GM10266 (cell line): ENCODE results near the gene TNFAIP3.

Source experiments
- DNase-seq: peaks from one replicate; pipeline ENCODE4 v3.0.0; 2012; ENCODE audit errors: extremely low spot score
- TF ChIP-seq, protein P1 (sequence below): IDR thresholded peaks from 2 replicates; pipeline ENCODE4 v1.5.1; 2012; ENCODE audit warnings: mild to moderate bottlenecking, low read depth; ENCODE audit not compliant: control insufficient read depth, insufficient read depth; ENCODE audit errors: missing control alignments

TNFAIP3 gene

DNA sequence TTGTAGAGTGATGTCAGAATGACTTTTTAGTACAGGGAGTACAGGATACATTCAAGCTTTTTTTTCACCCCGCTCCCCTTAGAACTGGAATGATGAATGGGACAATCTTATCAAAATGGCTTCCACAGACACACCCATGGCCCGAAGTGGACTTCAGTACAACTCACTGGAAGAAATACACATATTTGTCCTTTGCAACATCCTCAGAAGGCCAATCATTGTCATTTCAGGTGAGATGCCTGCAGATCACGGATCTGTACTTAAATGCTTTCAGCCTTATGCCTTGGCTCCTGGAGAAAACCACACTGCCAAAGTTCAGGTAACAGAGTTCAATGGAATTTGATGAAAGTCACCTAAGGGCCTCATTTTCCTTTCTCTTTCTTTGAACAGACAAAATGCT, 8.5 kb downstream of the TNFAIP3 start:
- TF ChIP-seq, protein P1, sequence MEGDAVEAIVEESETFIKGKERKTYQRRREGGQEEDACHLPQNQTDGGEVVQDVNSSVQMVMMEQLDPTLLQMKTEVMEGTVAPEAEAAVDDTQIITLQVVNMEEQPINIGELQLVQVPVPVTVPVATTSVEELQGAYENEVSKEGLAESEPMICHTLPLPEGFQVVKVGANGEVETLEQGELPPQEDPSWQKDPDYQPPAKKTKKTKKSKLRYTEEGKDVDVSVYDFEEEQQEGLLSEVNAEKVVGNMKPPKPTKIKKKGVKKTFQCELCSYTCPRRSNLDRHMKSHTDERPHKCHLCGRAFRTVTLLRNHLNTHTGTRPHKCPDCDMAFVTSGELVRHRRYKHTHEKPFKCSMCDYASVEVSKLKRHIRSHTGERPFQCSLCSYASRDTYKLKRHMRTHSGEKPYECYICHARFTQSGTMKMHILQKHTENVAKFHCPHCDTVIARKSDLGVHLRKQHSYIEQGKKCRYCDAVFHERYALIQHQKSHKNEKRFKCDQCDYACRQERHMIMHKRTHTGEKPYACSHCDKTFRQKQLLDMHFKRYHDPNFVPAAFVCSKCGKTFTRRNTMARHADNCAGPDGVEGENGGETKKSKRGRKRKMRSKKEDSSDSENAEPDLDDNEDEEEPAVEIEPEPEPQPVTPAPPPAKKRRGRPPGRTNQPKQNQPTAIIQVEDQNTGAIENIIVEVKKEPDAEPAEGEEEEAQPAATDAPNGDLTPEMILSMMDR: no peak
- DNase-seq: no peak

DNA sequence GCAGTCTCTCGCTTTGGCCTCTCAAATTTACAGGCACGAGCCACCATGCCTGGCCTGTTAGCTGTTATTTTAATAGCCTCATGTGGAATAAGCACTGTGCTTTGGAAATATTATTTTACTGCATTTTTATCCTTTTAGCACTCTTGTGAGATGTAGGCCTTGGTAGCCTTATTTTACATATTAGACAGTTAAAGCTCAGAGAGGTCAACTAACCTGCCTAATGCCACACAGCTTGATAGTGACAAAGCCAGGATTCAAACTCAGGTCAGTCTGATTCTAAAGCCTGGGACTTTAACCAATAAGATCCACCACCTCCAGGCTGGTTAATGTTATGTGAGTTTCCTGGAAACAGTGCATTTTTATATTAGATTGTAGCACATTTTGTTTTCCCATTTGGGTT, 9.5 kb downstream of the TNFAIP3 start:
- no peak for DNase-seq
- TF ChIP-seq, protein P1: no peak

DNA sequence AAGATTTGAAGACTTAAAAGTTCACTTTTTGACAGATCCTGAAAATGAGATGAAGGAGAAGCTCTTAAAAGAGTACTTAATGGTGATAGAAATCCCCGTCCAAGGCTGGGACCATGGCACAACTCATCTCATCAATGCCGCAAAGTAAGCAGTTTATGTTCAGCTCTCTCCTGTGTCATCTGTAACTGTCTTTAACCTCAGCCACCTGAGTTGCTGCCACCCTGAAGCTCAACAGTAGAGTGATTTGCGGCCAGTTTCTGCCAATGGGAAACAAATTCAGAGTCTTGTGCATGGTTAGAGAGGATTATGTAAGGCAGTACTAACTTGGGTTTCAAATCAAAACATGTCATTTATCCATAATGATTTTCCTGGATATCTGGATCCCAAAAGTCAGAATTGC, 10.1 kb downstream of the TNFAIP3 start:
- TF ChIP-seq, protein P1: no peak
- no peak for DNase-seq

DNA sequence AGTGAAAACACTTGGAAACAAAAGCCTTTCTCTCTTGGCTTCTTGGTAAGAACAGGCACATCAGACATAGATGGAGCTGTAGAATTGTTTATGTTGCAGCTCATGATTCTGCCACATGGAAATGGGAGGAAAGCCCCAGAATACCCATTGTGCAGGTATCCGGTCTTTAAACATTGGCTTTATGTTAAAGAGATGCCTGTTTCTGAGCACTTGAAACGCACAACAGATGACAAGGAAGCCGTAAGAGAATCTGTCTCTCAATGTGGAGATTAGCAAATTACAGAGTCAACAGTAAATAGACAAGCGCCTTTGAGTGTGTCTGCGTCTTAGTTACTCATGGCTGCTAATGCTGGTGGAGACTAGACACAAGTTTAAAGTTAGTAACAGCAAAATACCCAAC, 10.5 kb downstream of the TNFAIP3 start:
- DNase-seq: no peak

DNA sequence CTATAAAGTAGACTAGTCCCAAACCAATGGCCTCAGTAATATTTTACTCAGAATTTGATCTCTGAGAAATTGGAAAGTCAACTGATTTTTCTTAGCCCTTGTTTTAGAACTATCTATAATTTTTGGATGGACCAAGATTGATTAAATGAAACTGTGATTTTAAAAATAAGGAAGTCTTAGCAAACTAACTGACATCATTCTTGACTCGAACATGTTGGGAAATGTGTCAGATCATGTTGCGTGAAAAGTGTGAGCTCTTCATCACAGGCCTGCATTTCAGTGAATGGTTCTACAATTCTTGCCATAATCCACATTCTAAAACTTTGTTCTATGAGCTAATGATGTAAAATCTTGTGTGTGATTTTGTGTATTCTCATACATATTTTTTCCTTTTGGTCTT, 11.0 kb downstream of the TNFAIP3 start:
- TF ChIP-seq, protein P1: no peak

More for the DNA sequence above, 10.5 kb downstream of the TNFAIP3 start:
- TF ChIP-seq, protein P1: no peak

DNA sequence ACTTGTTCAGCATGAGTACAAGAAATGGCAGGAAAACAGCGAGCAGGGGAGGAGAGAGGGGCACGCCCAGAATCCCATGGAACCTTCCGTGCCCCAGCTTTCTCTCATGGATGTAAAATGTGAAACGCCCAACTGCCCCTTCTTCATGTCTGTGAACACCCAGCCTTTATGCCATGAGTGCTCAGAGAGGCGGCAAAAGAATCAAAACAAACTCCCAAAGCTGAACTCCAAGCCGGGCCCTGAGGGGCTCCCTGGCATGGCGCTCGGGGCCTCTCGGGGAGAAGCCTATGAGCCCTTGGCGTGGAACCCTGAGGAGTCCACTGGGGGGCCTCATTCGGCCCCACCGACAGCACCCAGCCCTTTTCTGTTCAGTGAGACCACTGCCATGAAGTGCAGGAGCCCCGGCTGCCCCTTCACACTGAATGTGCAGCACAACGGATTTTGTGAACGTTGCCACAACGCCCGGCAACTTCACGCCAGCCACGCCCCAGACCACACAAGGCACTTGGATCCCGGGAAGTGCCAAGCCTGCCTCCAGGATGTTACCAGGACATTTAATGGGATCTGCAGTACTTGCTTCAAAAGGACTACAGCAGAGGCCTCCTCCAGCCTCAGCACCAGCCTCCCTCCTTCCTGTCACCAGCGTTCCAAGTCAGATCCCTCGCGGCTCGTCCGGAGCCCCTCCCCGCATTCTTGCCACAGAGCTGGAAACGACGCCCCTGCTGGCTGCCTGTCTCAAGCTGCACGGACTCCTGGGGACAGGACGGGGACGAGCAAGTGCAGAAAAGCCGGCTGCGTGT, 11.6 kb downstream of the TNFAIP3 start:
- DNase-seq: no peak
- TF ChIP-seq, protein P1: no peak

More for the DNA sequence above, 11.0 kb downstream of the TNFAIP3 start:
- DNase-seq: no peak

DNA sequence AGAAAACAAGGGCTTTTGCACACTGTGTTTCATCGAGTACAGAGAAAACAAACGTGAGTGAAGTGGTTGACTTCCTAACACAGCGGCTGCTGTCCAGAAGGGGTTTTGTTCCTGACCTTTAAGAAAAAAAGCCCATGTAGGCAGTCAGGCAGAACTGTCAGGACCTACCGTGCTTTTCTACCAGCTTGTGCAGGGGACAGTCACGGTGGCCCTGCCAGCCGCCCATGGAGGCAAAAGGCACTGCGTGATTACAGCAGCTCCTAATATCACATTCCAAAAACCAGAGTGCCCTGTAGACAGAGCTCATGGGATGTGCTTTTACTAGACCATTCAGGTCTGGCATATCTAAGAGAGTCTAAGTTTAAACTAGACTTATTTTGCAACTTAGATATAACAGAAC, 12.2 kb downstream of the TNFAIP3 start:
- DNase-seq: no peak
- TF ChIP-seq, protein P1: no peak
